H1 (cell line): Measurements from ENCODE around the gene SPEN. TPM values are rescaled to one million over a fixed set of nuclear protein-coding genes. Genes with fewer than 3 reads are reported as not detected.

Source experiments
- CTCF ChIA-PET: fragments of 300-600 bp; sonication (Branson Sonifier 250); formaldehyde crosslinking; loops from one replicate; lab custom pipeline; 2021; ENCODE audit not compliant: partially characterized antibody; lab: Charles Lee
- POLR2A ChIA-PET: fragments of 300-600 bp; sonication (Branson Sonifier 250); formaldehyde crosslinking; loops from one replicate; lab custom pipeline; 2021; ENCODE audit warnings: inconsistent platforms; ENCODE audit not compliant: partially characterized antibody; lab: Charles Lee
- DNase-seq, 2 experiments: peaks; one replicate each; pipeline versions ENCODE4 v3.0.0 to v3.0.0-alpha.2; 2010 to 2022; ENCODE audit warnings: low spot score in 2 of 2, low read depth in 1 of 2, mixed read lengths in 1 of 2
- FAIRE-seq: peaks from 2 replicates; lab custom pipeline; 2011; peaks lifted over from hg19 to GRCh38; lab: Jason Lieb, UNC
- H2AFZ ChIP-seq: 2 replicates; pipeline ENCODE4 v1.8.1; 2012; ENCODE audit warnings: low read length, inconsistent platforms
- H2AK5ac ChIP-seq: 2 replicates; pipeline ENCODE4 v1.6.1; 2013; ENCODE audit warnings: low read depth, low read length
- H2BK120ac ChIP-seq: replicated peaks from 2 replicates; pipeline ENCODE3; 2013; ENCODE audit warnings: low read depth, low read length, inconsistent platforms
- H2BK12ac ChIP-seq: 2 replicates; pipeline ENCODE4 v1.6.1; 2013; ENCODE audit warnings: low read depth, low read length
- H2BK15ac ChIP-seq: 2 replicates; pipeline ENCODE4 v1.6.1; 2013; ENCODE audit warnings: low read length
- H2BK20ac ChIP-seq: 2 replicates; pipeline ENCODE4 v1.6.1; 2013; ENCODE audit warnings: low read length
- H2BK5ac ChIP-seq: 2 replicates; pipeline ENCODE4 v1.6.1; 2013; ENCODE audit warnings: low read depth, low read length
- H3K14ac ChIP-seq: 2 replicates; pipeline ENCODE4 v1.6.1; 2013; ENCODE audit warnings: inconsistent platforms; ENCODE audit not compliant: insufficient read length
- H3K18ac ChIP-seq: 2 replicates; pipeline ENCODE4 v1.6.1; 2013; ENCODE audit warnings: low read length; ENCODE audit errors: extremely low read depth
- H3K23ac ChIP-seq: 2 replicates; pipeline ENCODE4 v1.6.1; 2013; ENCODE audit warnings: inconsistent platforms; ENCODE audit not compliant: insufficient read length
- H3K23me2 ChIP-seq: 2 replicates; pipeline ENCODE4 v1.6.1; 2013; ENCODE audit warnings: low read depth, low read length
- H3K27ac ChIP-seq: 2 replicates; pipeline ENCODE4 v1.6.1; 2011; ENCODE audit warnings: low read depth, low read length, inconsistent platforms
- H3K27me3 ChIP-seq, 4 experiments: replicated peaks in 1 of 4; 1 replicate in 1 of 4; 2 replicates in 3 of 4; pipeline versions ENCODE4 v1.6.1 to v1.8.1; 2011 to 2013; ENCODE audit warnings: low read length in 3 of 4, mild to moderate bottlenecking in 3 of 4, inconsistent platforms in 2 of 4, mixed read lengths in 2 of 4, moderate library complexity in 1 of 4; ENCODE audit not compliant: control insufficient read depth in 3 of 4, insufficient read depth in 3 of 4; ENCODE audit errors: extremely low read depth in 1 of 4
- H3K36me3 ChIP-seq, 4 experiments: 2 replicates each; pipeline versions ENCODE4 v1.6.1 to v1.8.1; 2011 to 2013; ENCODE audit warnings: mild to moderate bottlenecking in 4 of 4, low read length in 3 of 4, moderate library complexity in 2 of 4, control low read depth in 1 of 4, inconsistent platforms in 1 of 4; ENCODE audit not compliant: insufficient read depth in 4 of 4, control insufficient read depth in 2 of 4
- H3K4ac ChIP-seq: replicated peaks from 2 replicates; pipeline ENCODE3; 2013; ENCODE audit warnings: low read length, low read depth, mixed read lengths, inconsistent platforms; ENCODE audit not compliant: insufficient read length
- H3K4me1 ChIP-seq, 4 experiments: replicated peaks in 1 of 4; 1 replicate in 1 of 4; 2 replicates in 3 of 4; pipeline versions ENCODE4 v1.6.1 to v1.8.1; 2011 to 2013; ENCODE audit warnings: low read length in 3 of 4, inconsistent platforms in 2 of 4, mixed read lengths in 1 of 4; ENCODE audit not compliant: insufficient read depth in 4 of 4, control insufficient read depth in 3 of 4
- H3K4me2 ChIP-seq, 2 experiments: 2 replicates each; pipeline versions ENCODE4 v1.6.1 to v1.8.1; 2011 to 2013; ENCODE audit warnings: low read depth in 2 of 2, low read length in 2 of 2, control low read depth in 1 of 2, inconsistent platforms in 1 of 2, mild to moderate bottlenecking in 1 of 2; ENCODE audit not compliant: insufficient read depth in 1 of 2
- H3K4me3 ChIP-seq, 4 experiments: fragments of 200-600, 300-600 bp in 1 of 4; sonication (generic), shearing (Covaris generic), sonication (Bioruptor Twin) in 1 of 4; 2 replicates each; pipeline versions ENCODE4 v1.5.1 to v1.8.1; 2011 to 2016; ENCODE audit warnings: low read length in 4 of 4, low read depth in 3 of 4, control low read depth in 2 of 4, inconsistent platforms in 2 of 4, mild to moderate bottlenecking in 2 of 4, mixed read lengths in 1 of 4, moderate library complexity in 1 of 4; ENCODE audit not compliant: insufficient read depth in 2 of 4; ENCODE audit errors: extremely low read depth in 1 of 4
- H3K56ac ChIP-seq: replicated peaks from 2 replicates; pipeline ENCODE3; 2013; ENCODE audit warnings: low read depth, mild to moderate bottlenecking, mixed read lengths, low read length, inconsistent platforms; ENCODE audit not compliant: insufficient read length
- H3K79me1 ChIP-seq: 2 replicates; pipeline ENCODE4 v1.6.1; 2013; ENCODE audit warnings: low read depth, low read length, control low read depth
- H3K79me2 ChIP-seq, 2 experiments: 2 replicates each; pipeline versions ENCODE4 v1.6.1 to v1.8.1; 2012 to 2013; ENCODE audit warnings: low read length in 2 of 2, mild to moderate bottlenecking in 2 of 2, inconsistent platforms in 1 of 2; ENCODE audit not compliant: insufficient read depth in 2 of 2, control insufficient read depth in 1 of 2
- H3K9ac ChIP-seq, 4 experiments: replicated peaks in 1 of 4; 1 replicate in 1 of 4; 2 replicates in 3 of 4; pipeline versions ENCODE4 v1.6.1 to v1.8.1; 2011 to 2013; ENCODE audit warnings: low read depth in 3 of 4, low read length in 3 of 4, control low read depth in 2 of 4, mild to moderate bottlenecking in 2 of 4, moderate library complexity in 2 of 4, inconsistent platforms in 1 of 4; ENCODE audit errors: extremely low read depth in 1 of 4
- H3K9me3 ChIP-seq, 2 experiments: 2 replicates each; pipeline versions ENCODE4 v1.6.1 to v1.8.1; 2012 to 2013; ENCODE audit warnings: mild to moderate bottlenecking in 2 of 2, moderate library complexity in 2 of 2, control low read depth in 1 of 2, inconsistent platforms in 1 of 2, low read depth in 1 of 2, low read length in 1 of 2, mixed read lengths in 1 of 2; ENCODE audit not compliant: insufficient read depth in 2 of 2
- H4K20me1 ChIP-seq, 2 experiments: replicated peaks in 1 of 2; 2 replicates each; pipeline versions ENCODE3 to v1.8.1; 2011 to 2013; ENCODE audit warnings: inconsistent platforms in 2 of 2, low read length in 2 of 2, mild to moderate bottlenecking in 1 of 2; ENCODE audit not compliant: insufficient read depth in 2 of 2, control insufficient read depth in 1 of 2
- H4K5ac ChIP-seq: 2 replicates; pipeline ENCODE4 v1.6.1; 2013; ENCODE audit warnings: low read length, low read depth, mixed read lengths, inconsistent platforms; ENCODE audit not compliant: insufficient read length
- H4K8ac ChIP-seq: 2 replicates; pipeline ENCODE4 v1.8.0; 2013; ENCODE audit warnings: mild to moderate bottlenecking, moderate library complexity, low read length, inconsistent platforms; ENCODE audit not compliant: insufficient read depth; ENCODE audit errors: extremely low read depth
- H4K91ac ChIP-seq: replicated peaks from 2 replicates; pipeline ENCODE3; 2013; ENCODE audit warnings: low read length, mixed read lengths, inconsistent platforms; ENCODE audit not compliant: insufficient read length
- ATF2 ChIP-seq: IDR thresholded peaks from 2 replicates; pipeline ENCODE4 v1.6.1; 2012; ENCODE audit warnings: low read length, inconsistent platforms
- CBX8 ChIP-seq: fragments of 300-800, 300-1000 bp; sonication (generic); IDR thresholded peaks from 2 replicates; pipeline ENCODE4 v1.7.1; 2016; ENCODE audit warnings: low read depth, low read length, borderline replicate concordance
- GTF2F1 ChIP-seq: IDR thresholded peaks from 2 replicates; pipeline ENCODE4 v1.6.1; 2012; ENCODE audit warnings: low read depth, low read length, improper control_type of control experiment, borderline replicate concordance
- JUN ChIP-seq: IDR thresholded peaks from 2 replicates; pipeline ENCODE4 v1.6.1; 2011; ENCODE audit warnings: low read depth, mild to moderate bottlenecking, improper control_type of control experiment, low read length
- KDM5A ChIP-seq: fragments of 200-600 bp; IDR thresholded peaks from 2 replicates; pipeline ENCODE4 v1.7.1; 2012; ENCODE audit warnings: mild to moderate bottlenecking, low read length, inconsistent platforms, mixed read lengths
- NRF1 ChIP-seq: IDR thresholded peaks from 2 replicates; pipeline ENCODE4 v1.6.1; 2011; ENCODE audit warnings: mild to moderate bottlenecking, low read depth, low read length, improper control_type of control experiment
- RNF2 ChIP-seq: fragments of 200-900, 300-1000 bp; sonication (generic); IDR thresholded peaks from 2 replicates; pipeline ENCODE4 v1.7.1; 2016; ENCODE audit warnings: borderline replicate concordance, low read depth, mild to moderate bottlenecking, antibody characterized with exemption, low read length; ENCODE audit not compliant: poor library complexity, severe bottlenecking; ENCODE audit errors: missing control alignments
- SIRT6 ChIP-seq: IDR thresholded peaks from one replicate; pipeline ENCODE4 v1.7.1; 2012; ENCODE audit warnings: low read length, inconsistent platforms
- SP2 ChIP-seq: IDR thresholded peaks from 2 replicates; pipeline ENCODE4 v1.6.1; 2012; ENCODE audit warnings: mild to moderate bottlenecking, low read length, inconsistent platforms
- SUZ12 ChIP-seq: fragments of 200-600 bp; sonication (generic); IDR thresholded peaks from 2 replicates; pipeline ENCODE4 v1.6.1; 2012; ENCODE audit warnings: mild to moderate bottlenecking, inconsistent platforms, low read length, moderate library complexity, mixed read lengths
- YY1 ChIP-seq: IDR thresholded peaks from 2 replicates; pipeline ENCODE4 v1.6.1; 2011; ENCODE audit warnings: low read depth, mild to moderate bottlenecking, low read length
- WGBS, 2 experiments: shearing (Covaris generic) in 1 of 2; methylation state at CpG; one replicate each; pipeline versions ENCODE4 v1.1.6 to v1.1.7; 2013 to 2015; ENCODE audit warnings: low lambda C conversion rate in 2 of 2, mixed read lengths in 2 of 2, inconsistent platforms in 1 of 2, low coverage in 1 of 2, missing lambda C conversion rate in 1 of 2; ENCODE audit not compliant: insufficient replicate concordance in 2 of 2, insufficient coverage in 1 of 2, insufficient read length in 1 of 2; ENCODE audit errors: extremely low coverage in 1 of 2, missing lambda C conversion rate in 1 of 2; 5-methylcytosine and 5-hydroxymethylcytosine counted together
- polyA plus RNA-seq, 7 experiments: library from polyadenylated mRNA; depleted of rRNA in 3 of 7; stranded (reverse) in 5 of 7; unstranded in 2 of 7; fragments of >200 nt in 5 of 7; fragments of 200-250 nt in 2 of 7; gene quantifications; 1 replicate in 5 of 7; 2 replicates in 1 of 7; 4 replicates in 1 of 7; pipeline versions ENCODE4 v1.2.1 to v1.2.3, GENCODE V29; 2011 to 2013; ENCODE audit warnings: missing spikeins in 2 of 7, mixed read lengths in 2 of 7
- total RNA-seq: library from RNA; stranded (reverse); fragmentation: NEBNext Ultra II Directional; extraction: Animal tissue kit (Norgen Biotek cat#: 25700); gene quantifications from 2 replicates; pipeline ENCODE4 v1.2.1, GENCODE V29; 2021

SPEN gene
- total and polyA plus RNA-seq, 2 of the 8 experiments (the other 6 are each of a cell fraction or from before 2014, with no cell fraction given) = 12.5 to 52.1 TPM

GRCh38 chr1:15985611-15986297 lies 138.2 kb downstream of the SPEN start:
- Histone ChIP-seq H4K8ac (no peak overlapping the region), H4K20me1 (no peaks in the 10 kb centered on the region), H3K79me2 (no peaks in the 10 kb centered on the region), H3K4me2 (no peak overlapping the region), H3K14ac (no peak overlapping the region), H3K23me2 (no peaks in the 10 kb centered on the region; the same call in 1 of the 2 replicates), H3K56ac (no peak overlapping the region), H2BK20ac (no peak overlapping the region), H3K4me1 (no peaks in the 10 kb centered on the region), H2AK5ac (no peak overlapping the region), H2BK120ac (no peak overlapping the region), H3K9ac (no peak overlapping the region), H3K4me3 (no peak overlapping the region), H4K5ac (no peak overlapping the region), H4K91ac (no peak overlapping the region), H3K4ac (no peak overlapping the region), H3K27me3 (no peaks in the 10 kb centered on the region), H2BK12ac (no peak overlapping the region), H3K23ac (no peak overlapping the region), H3K27ac (no peak overlapping the region), H3K18ac (no peak overlapping the region), H3K36me3 (no peaks in the 10 kb centered on the region), H2BK15ac (no peak overlapping the region), H2BK5ac (no peak overlapping the region), H3K9me3 (0 out of 4 replicates have a peak, but pooled peaks cover 0 to 6% of the 10 kb centered on the region in 2 experiments), H2AFZ (no peak overlapping the region), H3K79me1 (no peaks in the 10 kb centered on the region)
- DNase-seq = no peak
- ChIA-PET CTCF (interaction anchor here (0.7 to 2.0 kb wide), 5 partner anchors 9 to 194 kb away, joined by 3 to 5 read pairs (median 4); partner anchors contain the start of gene ZBTB17), POLR2A (interaction anchor here (1.4 to 1.6 kb wide), 2 partner anchors 13 to 15 kb away, joined by 3 to 8 read pairs; no protein-coding TSS in a partner anchor)
- whole genome bisulfite sequencing, 2 experiments = 80% methylated on average over 4 of the region's 5 CpGs; no CpG with 5 or more reads in 1 of the 2 experiments
- FAIRE-seq = no peak
- TF ChIP-seq JUN = no peak
- no peak for TF ChIP-seq NRF1
- no peak for TF ChIP-seq SP2
- TF ChIP-seq KDM5A = no peak
- TF ChIP-seq GTF2F1 = no peak
- no peak for TF ChIP-seq YY1
- no peak for TF ChIP-seq RNF2
- TF ChIP-seq SIRT6 = no peak
- no peak for TF ChIP-seq ATF2
- TF ChIP-seq CBX8 = no peak
- no peak for TF ChIP-seq SUZ12
